Activated CD8-positive, alpha-beta T cell treated with anti-CD3 and anti-CD28 coated beads for 36 hours (primary cell): ENCODE data around the gene EEF2K. TPM values are rescaled to one million over a fixed set of nuclear protein-coding genes. Genes with fewer than 3 reads are reported as not detected.

Experiments
- ATAC-seq: fragments of 200-7000 bp; cut with Tn5 transposase; one replicate; pipeline ENCODE4 v1.10.0; 2021; ENCODE audit warnings: mild to moderate bottlenecking, moderate library complexity
- CTCF ChIA-PET: fragments of 350-600 bp; sonication (Branson Sonifier 250); formaldehyde crosslinking; loops from one replicate; lab custom pipeline; 2021; ENCODE audit warnings: antibody characterized with exemption; lab: Charles Lee
- POLR2A ChIA-PET: fragments of 350-600 bp; sonication (Branson Sonifier 250); formaldehyde crosslinking; loops from one replicate; lab custom pipeline; 2021; ENCODE audit warnings: antibody characterized with exemption; lab: Charles Lee
- DNase-seq: peaks from one replicate; pipeline ENCODE4 v3.0.0-alpha.2; 2020
- H3K27ac Mint-ChIP-seq: one replicate; pipeline ENCODE4 v1.8.0; 2021; ENCODE audit warnings: mild to moderate bottlenecking, mixed read lengths
- H3K27me3 Mint-ChIP-seq: one replicate; pipeline ENCODE4 v1.8.0; 2021; ENCODE audit warnings: mixed read lengths
- H3K36me3 Mint-ChIP-seq: one replicate; pipeline ENCODE4 v1.8.0; 2021; ENCODE audit warnings: low read depth, mixed read lengths
- H3K4me1 Mint-ChIP-seq: one replicate; pipeline ENCODE4 v1.8.0; 2021; ENCODE audit warnings: low read depth, mixed read lengths
- H3K4me3 Mint-ChIP-seq: one replicate; pipeline ENCODE4 v1.8.0; 2021; ENCODE audit warnings: mild to moderate bottlenecking, moderate library complexity, mixed read lengths
- H3K9me3 Mint-ChIP-seq: one replicate; pipeline ENCODE4 v1.8.0; 2021; ENCODE audit warnings: mixed read lengths
- CTCF ChIP-seq: fragments of 200-600 bp; IDR thresholded peaks from one replicate; pipeline ENCODE4 v1.8.0; 2022; ENCODE audit warnings: antibody characterized with exemption, mild to moderate bottlenecking
- intact Hi-C: fragments of 100-400 bp; cut with micrococcal nuclease; formaldehyde crosslinking; loops from one replicate; pipeline ENCODE4 v1.10.0; 2022
- total RNA-seq, 2 experiments: library from RNA; stranded (reverse); gene quantifications; one replicate each; pipeline ENCODE4 v1.2.3, GENCODE V29; 2021

EEF2K gene
- total RNA-seq, 2 experiments from 2014 or later: 28.6 to 31.2 TPM

GRCh38 chr16:22313876-22314470 is 107.9 kb downstream of the EEF2K start:
- Mint-ChIP-seq H3K27ac (no peak overlapping the region), H3K9me3 (no peaks in the 10 kb centered on the region), H3K4me1 (no peaks in the 10 kb centered on the region), H3K4me3 (no peak overlapping the region), H3K27me3 (no peaks in the 10 kb centered on the region), H3K36me3 (peaks cover 38% of the 10 kb centered on the region)
- TF ChIP-seq CTCF: no peak
- DNase-seq (no peak), ATAC-seq (no peak)
- POLR2A ChIA-PET: interaction anchor here (0.9 to 1.6 kb wide), 3 partner anchors 10 to 52 kb away, joined by 3 to 4 read pairs (median 4); no protein-coding TSS in a partner anchor
- intact Hi-C loops: no loop called here
- CTCF ChIA-PET: interaction anchor here (1.0 kb wide), 1 partner anchor 14 kb away, joined by 5 read pairs; no protein-coding TSS in a partner anchor

- no peaks in the 10 kb centered on the region for H3K9me3 Mint-ChIP-seq
- no peaks in the 10 kb centered on the region for H3K4me1 Mint-ChIP-seq
- TF ChIP-seq CTCF: no peak
- intact Hi-C loops: no loop called here
- peaks cover 39% of the 10 kb centered on the region for H3K36me3 Mint-ChIP-seq
- no peak overlapping the region for H3K27ac Mint-ChIP-seq
- DNase-seq: no peak
- ATAC-seq: no peak
- H3K4me3 Mint-ChIP-seq: no peak overlapping the region
- POLR2A ChIA-PET: interaction anchor here (0.9 to 1.6 kb wide), 3 partner anchors 9 to 53 kb away, joined by 3 to 4 read pairs (median 4); no protein-coding TSS in a partner anchor
- CTCF ChIA-PET: interaction anchor here (1.0 kb wide), 1 partner anchor 15 kb away, joined by 5 read pairs; no protein-coding TSS in a partner anchor
- H3K27me3 Mint-ChIP-seq: no peaks in the 10 kb centered on the region
Measured at GRCh38 chr16:22314661-22315626, 108.9 kb downstream of the EEF2K start.

- Mint-ChIP-seq H3K4me3 (no peak overlapping the region), H3K27me3 (no peaks in the 10 kb centered on the region), H3K27ac (no peak overlapping the region), H3K36me3 (peaks cover 43% of the 10 kb centered on the region), H3K4me1 (peaks cover 3% of the 10 kb centered on the region), H3K9me3 (no peaks in the 10 kb centered on the region)
- no peak for TF ChIP-seq CTCF
- CTCF ChIA-PET: no interaction called here
- POLR2A ChIA-PET: interaction anchor here (1.0 to 1.1 kb wide), 2 partner anchors 14 to 57 kb away, joined by 3 to 4 read pairs; no protein-coding TSS in a partner anchor
- no peak for DNase-seq
- no peak for ATAC-seq
- intact Hi-C loops: no loop called here
Measured at GRCh38 chr16:22315979-22316378, 109.9 kb downstream of the EEF2K start.

GRCh38 chr16:22316411-22316811 is 110.3 kb downstream of the EEF2K start:
- H3K27ac Mint-ChIP-seq: no peak overlapping the region

More at GRCh38 chr16:22316411-22316811, 110.3 kb downstream of the EEF2K start:
- Mint-ChIP-seq H3K4me3 (no peak overlapping the region), H3K27me3 (no peaks in the 10 kb centered on the region), H3K4me1 (peaks cover 3% of the 10 kb centered on the region), H3K36me3 (peaks cover 47% of the 10 kb centered on the region), H3K9me3 (no peaks in the 10 kb centered on the region)
- no peak for TF ChIP-seq CTCF
- intact Hi-C loops: no loop called here
- ChIA-PET CTCF (no interaction called here), POLR2A (interaction anchor here (1.0 to 1.1 kb wide), 2 partner anchors 14 to 56 kb away, joined by 3 to 4 read pairs; no protein-coding TSS in a partner anchor)
- DNase-seq (no peak), ATAC-seq (no peak)
